Stimulated activated naive B cell treated with anti-CD40 and anti-IgM and Interleukin-4, amounts not matched to agents 10 μg/mL and 1 μg/mL and 100 μg/mL, for 72 hours (primary cell): ENCODE results near the gene SEMA4A.
A peak's percentile ranks its signal among the peaks of the same experiment; 100 is the strongest.
"Not testable (repeated sequence)": the region's sequence is repeated elsewhere in the genome, so short reads cannot be mapped to it uniquely, and the experiment has no call there.

Experiments
- ATAC-seq, 2 donors: fragments of 150-1000 bp; cut with Tn5 transposase; replicated peaks; 2 replicates each; pipeline ENCODE4 v1.10.0; 2021; ENCODE audit warnings: moderate library complexity in 1 of 2
- DNase-seq: peaks from one replicate; pipeline ENCODE4 v3.0.0; 2021
- H3K27ac Mint-ChIP-seq: one replicate; pipeline ENCODE4 v1.8.0; 2022; ENCODE audit warnings: mild to moderate bottlenecking, mixed read lengths
- H3K27me3 Mint-ChIP-seq, 2 donors: one replicate each; pipeline ENCODE4 v1.8.0; 2022; ENCODE audit warnings: mixed read lengths in 2 of 2
- H3K36me3 Mint-ChIP-seq, 2 donors: one replicate each; pipeline ENCODE4 v1.8.0; 2022; ENCODE audit warnings: mixed read lengths in 2 of 2, mild to moderate bottlenecking in 1 of 2
- H3K4me1 Mint-ChIP-seq, 2 donors: one replicate each; pipeline ENCODE4 v1.8.0; 2022; ENCODE audit warnings: mixed read lengths in 2 of 2, mild to moderate bottlenecking in 1 of 2
- H3K4me3 Mint-ChIP-seq, 2 donors: one replicate each; pipeline ENCODE4 v1.8.0; 2022; ENCODE audit warnings: mild to moderate bottlenecking in 2 of 2, mixed read lengths in 2 of 2, moderate library complexity in 1 of 2
- H3K9me3 Mint-ChIP-seq, 2 donors: one replicate each; pipeline ENCODE4 v1.8.0; 2022; ENCODE audit warnings: mixed read lengths in 2 of 2, mild to moderate bottlenecking in 1 of 2

Gene SEMA4A

GRCh38 chr1:156123356-156124196 lies 29.8 kb upstream of the SEMA4A start:
- DNase-seq: no peak
- ATAC-seq: no peak
- H3K4me1 Mint-ChIP-seq: peaks cover 55 to 81% of the 10 kb centered on the region in 2 donors
- no peaks in the 10 kb centered on the region for H3K9me3 Mint-ChIP-seq
- peak overlapping the region; percentile 26 to 43 for H3K4me3 Mint-ChIP-seq
- peak overlapping the region; percentile 83 for H3K27ac Mint-ChIP-seq
- peaks cover 18 to 32% of the 10 kb centered on the region in 2 donors for H3K36me3 Mint-ChIP-seq
- peaks cover 0 to 5% of the 10 kb centered on the region in 2 donors for H3K27me3 Mint-ChIP-seq

- Mint-ChIP-seq H3K27me3 (peaks cover 0 to 5% of the 10 kb centered on the region in 2 donors), H3K9me3 (no peaks in the 10 kb centered on the region), H3K36me3 (peaks cover 17 to 27% of the 10 kb centered on the region in 2 donors), H3K4me3 (peak overlapping the region; percentile 10 to 32), H3K27ac (peak overlapping the region; percentile 86), H3K4me1 (peaks cover 62 to 86% of the 10 kb centered on the region in 2 donors)
- no peak for DNase-seq
- peak in 1 of 2 donors; percentile 4 for ATAC-seq
Measured at GRCh38 chr1:156124557-156125483, 28.6 kb upstream of the SEMA4A start.

- Mint-ChIP-seq H3K36me3 (peaks cover 9 to 20% of the 10 kb centered on the region in 2 donors), H3K4me3 (peak overlapping the region in 1 of 2 donors; percentile 22), H3K4me1 (peaks cover 60 to 86% of the 10 kb centered on the region in 2 donors), H3K27ac (peak overlapping the region; percentile 86)
- not testable (repeated sequence) for ATAC-seq, H3K9me3 Mint-ChIP-seq, H3K27me3 Mint-ChIP-seq, DNase-seq
Measured at GRCh38 chr1:156125544-156125943, 27.8 kb upstream of the SEMA4A start.

GRCh38 chr1:156126043-156126629 lies 27.2 kb upstream of the SEMA4A start:
- Mint-ChIP-seq H3K4me3 (peak overlapping the region; percentile 53 to 59), H3K36me3 (peaks cover 12 to 18% of the 10 kb centered on the region in 2 donors), H3K9me3 (no peaks in the 10 kb centered on the region), H3K27me3 (peaks cover 0 to 5% of the 10 kb centered on the region in 2 donors), H3K27ac (peak overlapping the region; percentile 95), H3K4me1 (peaks cover 58 to 84% of the 10 kb centered on the region in 2 donors)
- ATAC-seq (peak; percentile 39 to 41), DNase-seq (peak; percentile 69)

- ATAC-seq (peak; percentile 88 to 90), DNase-seq (peak; percentile 89)
- Mint-ChIP-seq H3K36me3 (peaks cover 16 to 22% of the 10 kb centered on the region in 2 donors), H3K27ac (peak overlapping the region; percentile 95), H3K4me1 (peaks cover 57 to 84% of the 10 kb centered on the region in 2 donors), H3K27me3 (peaks cover 0 to 5% of the 10 kb centered on the region in 2 donors), H3K9me3 (no peaks in the 10 kb centered on the region), H3K4me3 (peak overlapping the region; percentile 58 to 59)
Measured at GRCh38 chr1:156126630-156127534, 26.5 kb upstream of the SEMA4A start.

GRCh38 chr1:156128308-156128653 lies 25.1 kb upstream of the SEMA4A start:
- DNase-seq: no peak
- Mint-ChIP-seq H3K27ac (peak overlapping the region; percentile 32), H3K27me3 (no peaks in the 10 kb centered on the region), H3K4me3 (peak overlapping the region in 1 of 2 donors; percentile 14), H3K36me3 (peaks cover 16 to 19% of the 10 kb centered on the region in 2 donors), H3K4me1 (peaks cover 49 to 72% of the 10 kb centered on the region in 2 donors), H3K9me3 (no peaks in the 10 kb centered on the region)
- no peak for ATAC-seq

GRCh38 chr1:156128654-156129597 lies 24.5 kb upstream of the SEMA4A start:
- peak overlapping the region in 1 of 2 donors; percentile 14 for H3K4me3 Mint-ChIP-seq

GRCh38 chr1:156129687-156130577 lies 23.5 kb upstream of the SEMA4A start:
- peaks cover 37 to 56% of the 10 kb centered on the region in 2 donors for H3K4me1 Mint-ChIP-seq
- peak; percentile 19 to 33 for ATAC-seq
- peaks cover 26 to 27% of the 10 kb centered on the region in 2 donors for H3K36me3 Mint-ChIP-seq
- peak overlapping the region; percentile 32 for H3K27ac Mint-ChIP-seq
- no peaks in the 10 kb centered on the region for H3K9me3 Mint-ChIP-seq
- H3K27me3 Mint-ChIP-seq: peaks cover 6 to 8% of the 10 kb centered on the region in 2 donors
- DNase-seq: peak; percentile 69
- peak overlapping the region in 1 of 2 donors; percentile 2 for H3K4me3 Mint-ChIP-seq

More at GRCh38 chr1:156128654-156129597, 24.5 kb upstream of the SEMA4A start:
- Mint-ChIP-seq H3K36me3 (peaks cover 19 to 21% of the 10 kb centered on the region in 2 donors), H3K4me1 (peaks cover 42 to 66% of the 10 kb centered on the region in 2 donors), H3K9me3 (no peaks in the 10 kb centered on the region), H3K27ac (peak overlapping the region; percentile 32), H3K27me3 (no peaks in the 10 kb centered on the region)
- DNase-seq: no peak
- no peak for ATAC-seq

- ATAC-seq: no peak
- no peak for DNase-seq
- Mint-ChIP-seq H3K9me3 (no peaks in the 10 kb centered on the region), H3K4me3 (no peak overlapping the region), H3K27me3 (peaks cover 8 to 9% of the 10 kb centered on the region in 2 donors), H3K36me3 (peaks cover 27 to 28% of the 10 kb centered on the region in 2 donors), H3K4me1 (peaks cover 33 to 50% of the 10 kb centered on the region in 2 donors), H3K27ac (no peak overlapping the region)
Measured at GRCh38 chr1:156130578-156130942, 22.8 kb upstream of the SEMA4A start.

GRCh38 chr1:156134716-156135435 lies 18.5 kb upstream of the SEMA4A start:
- Mint-ChIP-seq H3K27me3 (peaks cover 14 to 27% of the 10 kb centered on the region in 2 donors), H3K4me1 (peaks cover 4 to 7% of the 10 kb centered on the region in 2 donors), H3K4me3 (no peak overlapping the region), H3K36me3 (peaks cover 55 to 65% of the 10 kb centered on the region in 2 donors), H3K27ac (no peak overlapping the region), H3K9me3 (no peaks in the 10 kb centered on the region)
- ATAC-seq: no peak
- DNase-seq: no peak
